WTC11 (cell line): Measurements from ENCODE around the gene ARHGAP40. TPM values are rescaled to one million over a fixed set of nuclear protein-coding genes. Genes with fewer than 3 reads are reported as not detected.

Experiments used
- ATAC-seq: fragments of 200-7000 bp; cut with Tn5 transposase; 2 replicates; pipeline ENCODE4 v1.10.0; 2021; ENCODE audit warnings: mild to moderate bottlenecking, moderate library complexity
- CTCF ChIA-PET: fragments of 300-600 bp; sonication (Branson Sonifier 250); formaldehyde crosslinking; loops from one replicate; lab custom pipeline; 2021; ENCODE audit warnings: antibody characterized with exemption; lab: Charles Lee
- POLR2A ChIA-PET: fragments of 350-600 bp; sonication (Branson Sonifier 250); formaldehyde crosslinking; loops from one replicate; lab custom pipeline; 2021; ENCODE audit warnings: antibody characterized with exemption; lab: Charles Lee
- DNase-seq: peaks from one replicate; pipeline ENCODE4 v3.0.0; 2021; ENCODE audit warnings: low spot score
- H3K27ac Mint-ChIP-seq: 2 replicates; pipeline ENCODE4 v1.8.0; 2021; ENCODE audit warnings: mixed read lengths
- H3K27me3 Mint-ChIP-seq: 2 replicates; pipeline ENCODE4 v1.8.0; 2021; ENCODE audit warnings: low read depth, mild to moderate bottlenecking, moderate library complexity, mixed read lengths
- H3K36me3 Mint-ChIP-seq: 2 replicates; pipeline ENCODE4 v1.8.0; 2021; ENCODE audit warnings: mixed read lengths
- H3K4me1 Mint-ChIP-seq: 2 replicates; pipeline ENCODE4 v1.8.0; 2022; ENCODE audit warnings: mixed read lengths
- H3K4me3 Mint-ChIP-seq: 2 replicates; pipeline ENCODE4 v1.8.0; 2021; ENCODE audit warnings: mild to moderate bottlenecking, moderate library complexity, mixed read lengths
- H3K9me3 Mint-ChIP-seq: 2 replicates; pipeline ENCODE4 v1.8.0; 2021; ENCODE audit warnings: mixed read lengths
- ARID4B ChIP-seq: sonication (generic); formaldehyde crosslinking; IDR thresholded peaks from 2 replicates; pipeline ENCODE4 v1.8.0; 2023; ENCODE audit warnings: missing genetic modification reagents, mild to moderate bottlenecking, borderline replicate concordance
- ATF1 ChIP-seq: sonication (generic); formaldehyde crosslinking; IDR thresholded peaks from 2 replicates; pipeline ENCODE4 v1.8.1; 2023; ENCODE audit warnings: mild to moderate bottlenecking, moderate library complexity, missing genetic modification reagents
- CREB1 ChIP-seq: sonication (generic); formaldehyde crosslinking; IDR thresholded peaks from 2 replicates; pipeline ENCODE4 v1.8.0; 2023; ENCODE audit warnings: mild to moderate bottlenecking, missing genetic modification reagents
- ERG ChIP-seq: fragments of 250-450 bp; sonication (Bioruptor Pico); IDR thresholded peaks from 2 replicates; pipeline ENCODE4 v1.8.0; 2021; ENCODE audit warnings: mild to moderate bottlenecking
- ETV6 ChIP-seq: sonication (generic); formaldehyde crosslinking; IDR thresholded peaks from 2 replicates; pipeline ENCODE4 v1.8.1; 2022; ENCODE audit warnings: mild to moderate bottlenecking, missing genetic modification reagents
- FOXJ3 ChIP-seq: sonication (generic); formaldehyde crosslinking; IDR thresholded peaks from 2 replicates; pipeline ENCODE4 v1.9.0; 2021; ENCODE audit warnings: missing genetic modification reagents, mild to moderate bottlenecking, borderline replicate concordance
- FOXK1 ChIP-seq: sonication (generic); formaldehyde crosslinking; IDR thresholded peaks from 2 replicates; pipeline ENCODE4 v1.8.0; 2022; ENCODE audit warnings: mild to moderate bottlenecking, moderate library complexity, missing genetic modification reagents
- FOXP4 ChIP-seq: sonication (generic); formaldehyde crosslinking; IDR thresholded peaks from 2 replicates; pipeline ENCODE4 v1.8.0; 2022; ENCODE audit warnings: mild to moderate bottlenecking, missing genetic modification reagents
- HMGXB4 ChIP-seq: sonication (generic); formaldehyde crosslinking; IDR thresholded peaks from 2 replicates; pipeline ENCODE4 v1.8.1; 2023; ENCODE audit warnings: mild to moderate bottlenecking, moderate library complexity, missing genetic modification reagents
- JAZF1 ChIP-seq: fragments of 250-450 bp; sonication (Bioruptor Pico); IDR thresholded peaks from 2 replicates; pipeline ENCODE4 v1.9.0; 2021; ENCODE audit warnings: moderate library complexity, mild to moderate bottlenecking, inconsistent platforms
- MAX ChIP-seq: sonication (generic); formaldehyde crosslinking; IDR thresholded peaks from 2 replicates; pipeline ENCODE4 v1.8.0; 2022; ENCODE audit warnings: mild to moderate bottlenecking, missing genetic modification reagents
- MXD4 ChIP-seq: fragments of 250-450 bp; sonication (Bioruptor Pico); IDR thresholded peaks from 2 replicates; pipeline ENCODE4 v1.8.0; 2021; ENCODE audit warnings: mild to moderate bottlenecking, moderate library complexity, borderline replicate concordance
- MYBL2 ChIP-seq: sonication (generic); formaldehyde crosslinking; IDR thresholded peaks from 2 replicates; pipeline ENCODE4 v1.8.1; 2023; ENCODE audit warnings: mild to moderate bottlenecking, moderate library complexity, missing genetic modification reagents
- OVOL2 ChIP-seq: fragments of 250-450 bp; sonication (Bioruptor Pico); IDR thresholded peaks from 2 replicates; pipeline ENCODE4 v1.9.0; 2021; ENCODE audit warnings: mild to moderate bottlenecking, borderline replicate concordance
- STAT6 ChIP-seq: sonication (generic); formaldehyde crosslinking; conservative IDR thresholded peaks from 2 replicates; pipeline ENCODE4 v1.8.1; 2023; ENCODE audit warnings: mild to moderate bottlenecking, low read depth, missing genetic modification reagents, moderate library complexity
- TP53 ChIP-seq: sonication (generic); formaldehyde crosslinking; IDR thresholded peaks from 2 replicates; pipeline ENCODE4 v1.8.1; 2023; ENCODE audit warnings: mild to moderate bottlenecking, missing genetic modification reagents
- ZBTB21 ChIP-seq: sonication (generic); formaldehyde crosslinking; IDR thresholded peaks from 2 replicates; pipeline ENCODE4 v1.8.1; 2023; ENCODE audit warnings: mild to moderate bottlenecking, missing genetic modification reagents, borderline replicate concordance
- ZNF396 ChIP-seq: fragments of 250-450 bp; sonication (Bioruptor Pico); IDR thresholded peaks from 2 replicates; pipeline ENCODE4 v1.8.0; 2021; ENCODE audit warnings: mild to moderate bottlenecking, moderate library complexity, borderline replicate concordance
- ZNF532 ChIP-seq: fragments of 250-450 bp; sonication (Bioruptor Pico); IDR thresholded peaks from 2 replicates; pipeline ENCODE4 v1.9.0; 2021; ENCODE audit warnings: mild to moderate bottlenecking, borderline replicate concordance
- total RNA-seq: library from RNA; stranded (reverse); gene quantifications from 3 replicates; pipeline ENCODE4 v1.2.3, GENCODE V29; 2021

The ARHGAP40 gene
- total RNA-seq, 1 experiment from 2014 or later: 0.72 TPM

- H3K27me3 Mint-ChIP-seq: no peaks in the 10 kb centered on the region
- ChIA-PET POLR2A (no interaction called here), CTCF (no interaction called here)
Measured at GRCh38 chr20:38589967-38590675, 11.5 kb upstream of the ARHGAP40 start.

More at GRCh38 chr20:38589967-38590675, 11.5 kb upstream of the ARHGAP40 start:
- DNase-seq: no peak
- Mint-ChIP-seq H3K9me3 (no peaks in the 10 kb centered on the region), H3K27ac (no peak overlapping the region), H3K36me3 (no peaks in the 10 kb centered on the region), H3K4me3 (no peak overlapping the region), H3K4me1 (peaks cover 5% of the 10 kb centered on the region)
- no peak for ATAC-seq
- no peak for TF ChIP-seq OVOL2 (CRISPR knock-in tag)
- no peak for TF ChIP-seq HMGXB4 (CRISPR knock-in tag)
- no peak for TF ChIP-seq MYBL2 (CRISPR knock-in tag)
- no peak for TF ChIP-seq FOXK1
- no peak for TF ChIP-seq FOXJ3 (CRISPR knock-in tag)
- no peak for TF ChIP-seq ETV6
- no peak for TF ChIP-seq CREB1 (CRISPR knock-in tag)
- TF ChIP-seq ERG (CRISPR knock-in tag): no peak
- TF ChIP-seq JAZF1: no peak
- TF ChIP-seq STAT6 (CRISPR knock-in tag): no peak
- TF ChIP-seq MAX (CRISPR knock-in tag): no peak
- no peak for TF ChIP-seq FOXP4
- no peak for TF ChIP-seq TP53 (CRISPR knock-in tag)
- no peak for TF ChIP-seq ZBTB21 (CRISPR knock-in tag)
- TF ChIP-seq MXD4 (CRISPR knock-in tag): no peak
- TF ChIP-seq ARID4B (CRISPR knock-in tag): no peak
- TF ChIP-seq ZNF532 (CRISPR knock-in tag): no peak
- no peak for TF ChIP-seq ATF1 (CRISPR knock-in tag)
- no peak for TF ChIP-seq ZNF396 (CRISPR knock-in tag)
